Measurements from ENCODE around the gene LRRC4C. TPM values are rescaled to one million over a fixed set of nuclear protein-coding genes. Genes with fewer than 3 reads are reported as not detected.

Gene LRRC4C
- total and polyA plus RNA-seq, 10 of the 15 experiments (the other 5 are each of a cell fraction or from before 2014, with no cell fraction given): 1.5 TPM; not detected in 9

DNA sequence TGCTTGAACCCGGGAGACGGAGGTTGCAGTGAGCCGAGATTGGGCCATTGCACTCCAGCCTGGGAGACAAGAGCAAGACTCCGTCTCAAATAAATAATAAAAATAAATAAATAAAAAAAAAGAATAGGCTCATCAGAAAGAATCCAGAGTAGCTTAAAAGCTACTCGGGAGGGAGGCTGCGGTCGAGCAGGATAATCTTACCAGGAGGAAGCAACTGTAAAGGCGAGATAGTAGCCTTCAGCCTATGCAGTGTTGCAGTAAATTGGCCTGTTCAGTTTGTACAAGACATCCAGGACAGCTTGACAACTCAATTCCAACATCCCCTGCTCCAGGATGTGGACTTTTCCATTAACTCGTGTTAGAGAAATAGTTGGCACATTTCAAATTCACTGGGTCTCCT lies 1164.7 kb downstream of the LRRC4C start (continued):
- no peak for TF ChIP-seq SRF (IDR thresholded peaks at IDR 0.05; ENCODE audit: low read depth in 2 of 2, low read length in 2 of 2)

DNA sequence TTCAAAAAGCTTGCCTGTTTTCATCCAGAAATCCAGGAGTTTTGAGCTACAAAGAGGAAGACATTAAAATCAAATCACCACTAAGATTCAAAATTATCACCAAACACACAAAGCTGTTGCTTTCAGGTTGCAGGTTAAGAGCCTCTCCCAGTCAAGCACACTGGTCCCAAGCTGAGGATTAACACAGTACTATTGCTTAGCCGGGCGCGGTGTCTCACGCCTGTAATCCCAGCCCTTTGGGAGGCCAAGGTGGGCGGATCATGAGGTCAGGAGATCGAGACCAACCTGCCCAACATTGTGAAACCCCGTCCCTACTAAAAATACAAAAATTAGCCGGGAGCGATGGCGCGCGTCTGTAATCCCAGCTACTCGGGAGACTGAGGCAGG lies 1165.1 kb downstream of the LRRC4C start:
- H4K20me1 ChIP-seq (ENCODE audit: control insufficient read depth, insufficient read depth): no peaks in the 10 kb centered on the region
- no peak overlapping the region for H3K9ac ChIP-seq (ENCODE audit: control insufficient read depth, insufficient read depth, low read length)
- H3K4me2 ChIP-seq (ENCODE audit: control insufficient read depth, insufficient read depth): no peak overlapping the region
- H2AFZ ChIP-seq (ENCODE audit: control insufficient read depth, low read depth, low read length): no peak overlapping the region
- H3K4me1 ChIP-seq (ENCODE audit: control insufficient read depth, insufficient read depth, low read length): no peaks in the 10 kb centered on the region
- no peak overlapping the region for H3K4me3 ChIP-seq
- H3K27me3 ChIP-seq (replicated peaks in 1 of 2; ENCODE audit: control insufficient read depth in 2 of 2, insufficient read depth in 2 of 2, low read length in 1 of 2): no peaks in the 10 kb centered on the region; a peak in 1 of 4 replicates
- BruUV-seq (replicated peaks): no TSS peak
- no peaks in the 10 kb centered on the region for H3K36me3 ChIP-seq (ENCODE audit: control insufficient read depth in 2 of 2, insufficient read depth in 2 of 2, low read length in 1 of 2)
- in situ Hi-C loops (cut with MboI): no loop called here
- TF ChIP-seq TCF3 (IDR thresholded peaks at IDR 0.05; ENCODE audit: borderline replicate concordance, insufficient read depth, low read depth, low read length) (no peak), CHD1 (IDR thresholded peaks at IDR 0.05; ENCODE audit: low read depth, low read length) (no peak), ZBED1 (IDR thresholded peaks at IDR 0.05; ENCODE audit: borderline replicate concordance) (no peak), SMARCA5 (IDR thresholded peaks at IDR 0.05) (no peak), RBBP5 (conservative IDR thresholded peaks at IDR 0.05) (no peak), YY1 (IDR thresholded peaks at IDR 0.05; ENCODE audit: low read depth, low read length) (no peak), RELA (IDR thresholded peaks at IDR 0.05; ENCODE audit: borderline replicate concordance, partially characterized antibody) (no peak), NBN (IDR thresholded peaks at IDR 0.05) (no peak), TCF12 (IDR thresholded peaks at IDR 0.05; ENCODE audit: low read depth, low read length) (no peak), POLR2A (IDR thresholded peaks at IDR 0.05; ENCODE audit: low read depth, low read length) (no peak), ATF7 (IDR thresholded peaks at IDR 0.05; ENCODE audit: low read depth) (no peak)
- TF ChIP-seq, protein P1, sequence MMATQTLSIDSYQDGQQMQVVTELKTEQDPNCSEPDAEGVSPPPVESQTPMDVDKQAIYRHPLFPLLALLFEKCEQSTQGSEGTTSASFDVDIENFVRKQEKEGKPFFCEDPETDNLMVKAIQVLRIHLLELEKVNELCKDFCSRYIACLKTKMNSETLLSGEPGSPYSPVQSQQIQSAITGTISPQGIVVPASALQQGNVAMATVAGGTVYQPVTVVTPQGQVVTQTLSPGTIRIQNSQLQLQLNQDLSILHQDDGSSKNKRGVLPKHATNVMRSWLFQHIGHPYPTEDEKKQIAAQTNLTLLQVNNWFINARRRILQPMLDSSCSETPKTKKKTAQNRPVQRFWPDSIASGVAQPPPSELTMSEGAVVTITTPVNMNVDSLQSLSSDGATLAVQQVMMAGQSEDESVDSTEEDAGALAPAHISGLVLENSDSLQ (IDR thresholded peaks at IDR 0.05): no peak
- TF ChIP-seq, protein P2, sequence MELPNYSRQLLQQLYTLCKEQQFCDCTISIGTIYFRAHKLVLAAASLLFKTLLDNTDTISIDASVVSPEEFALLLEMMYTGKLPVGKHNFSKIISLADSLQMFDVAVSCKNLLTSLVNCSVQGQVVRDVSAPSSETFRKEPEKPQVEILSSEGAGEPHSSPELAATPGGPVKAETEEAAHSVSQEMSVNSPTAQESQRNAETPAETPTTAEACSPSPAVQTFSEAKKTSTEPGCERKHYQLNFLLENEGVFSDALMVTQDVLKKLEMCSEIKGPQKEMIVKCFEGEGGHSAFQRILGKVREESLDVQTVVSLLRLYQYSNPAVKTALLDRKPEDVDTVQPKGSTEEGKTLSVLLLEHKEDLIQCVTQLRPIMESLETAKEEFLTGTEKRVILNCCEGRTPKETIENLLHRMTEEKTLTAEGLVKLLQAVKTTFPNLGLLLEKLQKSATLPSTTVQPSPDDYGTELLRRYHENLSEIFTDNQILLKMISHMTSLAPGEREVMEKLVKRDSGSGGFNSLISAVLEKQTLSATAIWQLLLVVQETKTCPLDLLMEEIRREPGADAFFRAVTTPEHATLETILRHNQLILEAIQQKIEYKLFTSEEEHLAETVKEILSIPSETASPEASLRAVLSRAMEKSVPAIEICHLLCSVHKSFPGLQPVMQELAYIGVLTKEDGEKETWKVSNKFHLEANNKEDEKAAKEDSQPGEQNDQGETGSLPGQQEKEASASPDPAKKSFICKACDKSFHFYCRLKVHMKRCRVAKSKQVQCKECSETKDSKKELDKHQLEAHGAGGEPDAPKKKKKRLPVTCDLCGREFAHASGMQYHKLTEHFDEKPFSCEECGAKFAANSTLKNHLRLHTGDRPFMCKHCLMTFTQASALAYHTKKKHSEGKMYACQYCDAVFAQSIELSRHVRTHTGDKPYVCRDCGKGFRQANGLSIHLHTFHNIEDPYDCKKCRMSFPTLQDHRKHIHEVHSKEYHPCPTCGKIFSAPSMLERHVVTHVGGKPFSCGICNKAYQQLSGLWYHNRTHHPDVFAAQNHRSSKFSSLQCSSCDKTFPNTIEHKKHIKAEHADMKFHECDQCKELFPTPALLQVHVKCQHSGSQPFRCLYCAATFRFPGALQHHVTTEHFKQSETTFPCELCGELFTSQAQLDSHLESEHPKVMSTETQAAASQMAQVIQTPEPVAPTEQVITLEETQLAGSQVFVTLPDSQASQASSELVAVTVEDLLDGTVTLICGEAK (IDR thresholded peaks at IDR 0.05; ENCODE audit: borderline replicate concordance): no peak
- ChIA-PET CTCF (interaction anchor here (0.6 to 2.6 kb wide), 26 partner anchors 11 to 1503 kb away, joined by 3 to 20 read pairs (median 4); no protein-coding TSS in a partner anchor), POLR2A (no interaction called here), SMC1A (ENCODE audit: uncharacterized antibody, unreplicated experiment) (interaction anchor here (0.6 to 2.0 kb wide), 14 partner anchors 10 to 614 kb away, joined by 3 to 9 read pairs (median 4); no protein-coding TSS in a partner anchor), RAD21 (ENCODE audit: unreplicated experiment) (interaction anchor here (0.8 to 1.4 kb wide), 10 partner anchors 10 to 1397 kb away, joined by 3 to 8 read pairs (median 4); no protein-coding TSS in a partner anchor)
- H3K79me2 ChIP-seq (ENCODE audit: control insufficient read depth, insufficient read depth, low read length): no peaks in the 10 kb centered on the region
- no peak for FAIRE-seq
- intact Hi-C loops (cut with micrococcal nuclease; ENCODE audit: unreplicated experiment): loop anchor here (1.0 to 5.0 kb wide), 3 partner anchors 107 to 934 kb away; no protein-coding TSS in a partner anchor
- WGBS (ENCODE audit: insufficient coverage, insufficient replicate concordance, low lambda C conversion rate, missing lambda C conversion rate): 70% methylated on average over 13 of the region's 13 CpGs
- no peaks in the 10 kb centered on the region for H3K9me3 ChIP-seq (replicated peaks; ENCODE audit: control insufficient read depth, insufficient read depth, low read length)
- peak; percentile 52 for ATAC-seq
- H3K27ac ChIP-seq (ENCODE audit: control insufficient read depth, insufficient read depth): no peak overlapping the region
- DNase-seq (ENCODE audit: low read depth, low spot score): no peak
